Measurements from ENCODE around the gene TP63. TPM values are rescaled to one million over a fixed set of nuclear protein-coding genes. Genes with fewer than 3 reads are reported as not detected.

The TP63 gene
- total RNA-seq, 1 donor from 2014 or later: 0.35 TPM

- no peak for DNase-seq (ENCODE audit: low spot score)
These were observed 217.3 kb downstream of the TP63 start for GRCh38 chr3:189848395-189849040.

GRCh38 chr3:189849262-189849661 lies 218.1 kb downstream of the TP63 start:
- no peak for DNase-seq (ENCODE audit: low spot score)

GRCh38 chr3:189851682-189852081 lies 220.5 kb downstream of the TP63 start:
- DNase-seq (ENCODE audit: low spot score): no peak

- no peak for DNase-seq (ENCODE audit: low spot score)
These were observed 222.7 kb downstream of the TP63 start for GRCh38 chr3:189853906-189854305.

GRCh38 chr3:189860296-189860695 lies 229.1 kb downstream of the TP63 start:
- no peak for DNase-seq (ENCODE audit: low spot score)

GRCh38 chr3:189862385-189862998 lies 231.3 kb downstream of the TP63 start:
- DNase-seq (ENCODE audit: low spot score): no peak

- DNase-seq (ENCODE audit: low spot score): no peak
These were observed 231.8 kb downstream of the TP63 start for GRCh38 chr3:189863031-189863430.

- no peak for DNase-seq (ENCODE audit: low spot score)
These were observed 236.9 kb downstream of the TP63 start for GRCh38 chr3:189868061-189868460.

- no peak for DNase-seq (ENCODE audit: low spot score)
These were observed 238.0 kb downstream of the TP63 start for GRCh38 chr3:189869165-189869564.

- no peak for DNase-seq (ENCODE audit: low spot score)
These were observed 240.2 kb downstream of the TP63 start for GRCh38 chr3:189871418-189871817.

- DNase-seq (ENCODE audit: low spot score): no peak
These were observed 252.0 kb downstream of the TP63 start for GRCh38 chr3:189883113-189883753.

GRCh38 chr3:189890496-189890895 lies 259.3 kb downstream of the TP63 start:
- no peak for DNase-seq (ENCODE audit: low spot score)

GRCh38 chr3:189896533-189896932 lies 265.3 kb downstream of the TP63 start:
- no peak for DNase-seq (ENCODE audit: low spot score)

- no peak for DNase-seq (ENCODE audit: low spot score)
These were observed 266.2 kb downstream of the TP63 start for GRCh38 chr3:189897406-189897805.

GRCh38 chr3:189898559-189899153 lies 267.5 kb downstream of the TP63 start:
- no peak for DNase-seq (ENCODE audit: low spot score)

- no peak for DNase-seq (ENCODE audit: low spot score)
These were observed 268.0 kb downstream of the TP63 start for GRCh38 chr3:189899186-189899585.

GRCh38 chr3:189900578-189900977 lies 269.4 kb downstream of the TP63 start:
- no peak for DNase-seq (ENCODE audit: low spot score)

GRCh38 chr3:189901481-189901880 lies 270.3 kb downstream of the TP63 start:
- no peak for DNase-seq (ENCODE audit: low spot score)

- DNase-seq (ENCODE audit: low spot score): no peak
These were observed 271.3 kb downstream of the TP63 start for GRCh38 chr3:189902230-189903186.

GRCh38 chr3:189903562-189904250 lies 272.5 kb downstream of the TP63 start:
- no peak for DNase-seq (ENCODE audit: low spot score)

- DNase-seq (ENCODE audit: low spot score): no peak
These were observed 276.6 kb downstream of the TP63 start for GRCh38 chr3:189907803-189908202.
